Breast epithelium (tissue), 4 donors: ENCODE data around the gene PLAGL1. TPM values are rescaled to one million over a fixed set of nuclear protein-coding genes. Genes with fewer than 3 reads are reported as not detected.
A peak's percentile ranks its signal among the peaks of the same experiment; 100 is the strongest.

Experiments
- DNase-seq, 2 donors: peaks; one replicate each; pipeline ENCODE4 v3.0.0-alpha.2; 2019; ENCODE audit warnings: low spot score in 2 of 2
- H3K27ac ChIP-seq, 2 donors: fragments of 200-600 bp; sonication (generic) in 1 of 2; one replicate each; pipeline ENCODE4 v1.5.1; 2016 to 2019; ENCODE audit warnings: mild to moderate bottlenecking in 1 of 2
- H3K27me3 ChIP-seq, 2 donors: fragments of 200-600 bp; sonication (generic) in 1 of 2; one replicate each; pipeline versions ENCODE4 v1.5.1 to v1.6.0; 2017 to 2019; ENCODE audit warnings: control low read depth in 1 of 2, mild to moderate bottlenecking in 1 of 2
- H3K36me3 ChIP-seq: fragments of 200-600 bp; one replicate; pipeline ENCODE4 v1.5.1; 2019
- H3K4me1 ChIP-seq, 2 donors: fragments of 200-600 bp; sonication (generic); one replicate each; pipeline ENCODE4 v1.5.1; 2016 to 2019; ENCODE audit warnings: control low read depth in 1 of 2
- H3K4me3 ChIP-seq, 3 donors: fragments of 200-600 bp; sonication (generic); 1 replicate in 2 of 3; 2 replicates in 1 of 3; pipeline ENCODE4 v1.5.1; 2016 to 2019; ENCODE audit warnings: mild to moderate bottlenecking in 3 of 3, moderate library complexity in 2 of 3
- H3K9me3 ChIP-seq, 2 donors: fragments of 200-600 bp; sonication (generic) in 1 of 2; one replicate each; pipeline ENCODE4 v1.5.1; 2016 to 2019; ENCODE audit warnings: control low read depth in 1 of 2
- CTCF ChIP-seq, 3 donors: fragments of 450-650 bp; IDR thresholded peaks; one replicate each; pipeline ENCODE4 v1.5.1; 2016 to 2017; ENCODE audit warnings: antibody characterized with exemption in 3 of 3, mild to moderate bottlenecking in 3 of 3, moderate library complexity in 3 of 3
- POLR2A ChIP-seq: fragments of 450-650 bp; IDR thresholded peaks from one replicate; pipeline ENCODE4 v1.6.1; 2016; ENCODE audit warnings: antibody characterized with exemption, mild to moderate bottlenecking, moderate library complexity
- POLR2AphosphoS5 ChIP-seq, 3 donors: sonication (generic); formaldehyde crosslinking; IDR thresholded peaks; one replicate each; pipeline ENCODE4 v1.6.1; 2017; ENCODE audit warnings: antibody characterized with exemption in 3 of 3
- intact Hi-C: fragments of 100-400 bp; cut with DNase I; formaldehyde crosslinking; loops from one replicate; pipeline ENCODE4 v1.15.1; 2023; ENCODE audit warnings: low total_unique reads
- total RNA-seq, 3 donors: library from RNA; depleted of rRNA; stranded (reverse); fragments of >200 nt; gene quantifications; one replicate each; pipeline ENCODE4 v1.1.0, GENCODE V29; 2016

The PLAGL1 gene
- total RNA-seq, 3 donors from 2014 or later = 17.8 to 22.9 (median 21.4) TPM

DNA sequence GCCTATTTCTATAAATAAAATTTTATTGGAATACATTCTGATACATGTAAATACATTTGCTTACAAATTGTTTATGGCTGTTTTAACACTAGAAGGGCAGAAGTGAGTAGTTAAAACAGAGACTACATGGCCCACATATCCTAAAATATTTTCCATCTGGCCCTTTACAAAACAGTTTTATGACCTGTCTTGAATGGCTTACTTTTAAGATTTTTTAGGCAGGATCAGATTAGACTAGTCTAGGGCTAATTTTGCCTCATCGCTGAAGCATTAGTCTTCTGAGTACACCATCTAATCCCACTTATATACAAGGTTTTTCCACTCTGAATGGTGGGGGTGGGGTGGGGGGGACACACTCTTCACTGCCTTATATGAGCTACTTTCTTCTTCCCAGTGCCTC is 27.1 kb downstream of the PLAGL1 start:
- DNase-seq = no peak
- Histone ChIP-seq H3K9me3 (no peaks in the 10 kb centered on the region), H3K4me3 (no peak overlapping the region), H3K36me3 (no peaks in the 10 kb centered on the region), H3K27me3 (no peaks in the 10 kb centered on the region), H3K27ac (no peak overlapping the region), H3K4me1 (no peaks in the 10 kb centered on the region)
- intact Hi-C loops = no loop called here
- TF ChIP-seq CTCF (IDR thresholded peaks at IDR 0.05) = no peak
- no peak for TF ChIP-seq POLR2AphosphoS5 (IDR thresholded peaks at IDR 0.05)
- TF ChIP-seq POLR2A = no peak

DNA sequence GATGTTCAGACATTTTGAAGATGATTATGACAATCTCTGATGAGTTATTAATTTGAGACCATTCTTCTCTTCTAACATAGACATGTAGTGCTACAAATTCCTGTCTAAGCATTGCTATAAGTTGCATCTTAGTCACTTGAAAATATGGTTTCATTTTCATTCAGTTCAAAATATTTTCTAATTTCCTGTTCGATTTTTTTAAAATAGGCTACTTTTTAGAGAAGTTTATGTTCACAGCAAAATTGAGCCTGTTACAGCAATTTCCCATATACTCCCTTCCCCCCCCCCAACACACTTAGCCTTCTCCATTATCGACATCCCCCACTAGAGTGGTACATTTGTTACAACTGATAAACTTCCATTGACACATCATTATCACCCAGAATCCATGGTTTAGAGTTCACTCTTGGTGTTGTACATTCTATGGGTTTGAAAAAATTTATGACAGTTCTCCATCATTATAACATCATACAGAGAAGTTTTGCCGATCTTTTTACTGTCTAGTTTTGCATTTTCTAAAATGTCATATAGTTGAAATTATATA is 31.2 kb downstream of the PLAGL1 start:
- TF ChIP-seq POLR2AphosphoS5 (IDR thresholded peaks at IDR 0.05) (no peak), CTCF (IDR thresholded peaks at IDR 0.05) (no peak), POLR2A (no peak)
- no peaks in the 10 kb centered on the region for H3K4me1 ChIP-seq
- no peak overlapping the region for H3K27ac ChIP-seq
- no peaks in the 10 kb centered on the region for H3K9me3 ChIP-seq
- DNase-seq = no peak
- no peak overlapping the region for H3K4me3 ChIP-seq
- H3K27me3 ChIP-seq = no peaks in the 10 kb centered on the region
- intact Hi-C loops = no loop called here
- no peaks in the 10 kb centered on the region for H3K36me3 ChIP-seq

DNA sequence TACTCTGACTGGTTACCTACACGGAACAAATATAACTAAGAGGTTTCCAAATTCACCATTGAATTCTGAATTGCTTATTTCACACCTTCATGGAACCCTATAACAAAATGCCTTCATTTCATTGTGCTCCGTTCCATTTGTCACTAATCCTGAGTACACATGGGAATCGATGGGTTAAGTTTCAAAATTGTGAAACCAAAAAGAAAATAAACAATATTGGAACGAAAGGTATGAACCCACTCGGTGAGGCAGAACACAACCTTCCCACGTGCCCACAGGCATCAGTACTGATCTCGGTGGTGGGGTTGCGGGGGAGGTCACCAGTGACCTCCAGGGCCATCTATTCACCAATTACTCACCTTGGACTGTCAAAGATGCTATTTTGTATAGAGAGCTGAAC is 34.0 kb downstream of the PLAGL1 start:
- Histone ChIP-seq H3K36me3 (no peaks in the 10 kb centered on the region), H3K4me3 (no peak overlapping the region), H3K9me3 (no peaks in the 10 kb centered on the region), H3K27ac (no peak overlapping the region), H3K27me3 (no peaks in the 10 kb centered on the region), H3K4me1 (no peaks in the 10 kb centered on the region)
- no peak for DNase-seq
- intact Hi-C loops = no loop called here
- TF ChIP-seq POLR2AphosphoS5 (IDR thresholded peaks at IDR 0.05) = no peak
- no peak for TF ChIP-seq POLR2A
- no peak for TF ChIP-seq CTCF (IDR thresholded peaks at IDR 0.05)

GRCh38 chr6:143973097-143973966 is 34.7 kb downstream of the PLAGL1 start:
- H3K9me3 ChIP-seq = no peaks in the 10 kb centered on the region
- no peak for DNase-seq
- no peak for TF ChIP-seq POLR2AphosphoS5 (IDR thresholded peaks at IDR 0.05)
- TF ChIP-seq POLR2A = no peak
- TF ChIP-seq CTCF (IDR thresholded peaks at IDR 0.05) = no peak
- H3K4me3 ChIP-seq = no peak overlapping the region
- no peaks in the 10 kb centered on the region for H3K4me1 ChIP-seq
- H3K27ac ChIP-seq = no peak overlapping the region
- H3K27me3 ChIP-seq = no peaks in the 10 kb centered on the region
- H3K36me3 ChIP-seq = no peaks in the 10 kb centered on the region
- intact Hi-C loops = no loop called here

- Histone ChIP-seq H3K4me1 (no peaks in the 10 kb centered on the region), H3K27me3 (no peaks in the 10 kb centered on the region), H3K9me3 (no peaks in the 10 kb centered on the region), H3K4me3 (no peak overlapping the region), H3K36me3 (no peaks in the 10 kb centered on the region), H3K27ac (peak overlapping the region in 1 of 2 donors; percentile 17)
- DNase-seq = no peak
- TF ChIP-seq POLR2AphosphoS5 (IDR thresholded peaks at IDR 0.05) = no peak
- no peak for TF ChIP-seq CTCF (IDR thresholded peaks at IDR 0.05)
- no peak for TF ChIP-seq POLR2A
- intact Hi-C loops = no loop called here
Observed at GRCh38 chr6:143971482-143972205, 36.4 kb downstream of the PLAGL1 start.
